ENCODE measurements around the gene TBC1D3D. TPM values are rescaled to one million over a fixed set of nuclear protein-coding genes. Genes with fewer than 3 reads are reported as not detected.
"Not testable (repeated sequence)": the region's sequence is repeated elsewhere in the genome, so short reads cannot be mapped to it uniquely, and the experiment has no call there.

The TBC1D3D gene
- not detected in 2 replicates for total RNA-seq (2014; rRNA removed; shearing (Covaris generic); ENCODE audit: low replicate concordance)

DNA sequence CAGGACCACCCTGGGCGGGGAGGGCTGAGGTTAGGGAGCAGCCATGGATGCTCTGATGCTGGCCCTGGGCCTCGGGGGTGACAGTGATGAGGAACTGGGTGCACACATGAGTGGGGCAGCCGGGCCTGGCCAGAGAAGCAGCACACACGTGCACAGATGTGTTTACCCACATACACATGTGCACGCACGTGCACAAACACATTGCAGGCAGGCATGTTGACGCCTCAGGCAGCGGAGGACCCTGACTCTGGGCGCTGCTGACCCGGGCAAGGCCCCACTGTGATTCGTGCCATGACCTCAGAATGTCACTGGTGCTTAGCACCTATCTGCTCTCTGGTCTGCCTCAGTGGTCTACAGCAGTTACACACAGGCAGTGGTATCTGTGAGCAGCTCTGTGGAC, at the start of gene TBC1D3D:
Gene TBC1D3D (plus strand): TSS at position 301 of the 400 bp plus-strand sequence. CDS start 1,585 bp downstream, outside the sequence.
- H3K27me3 ChIP-seq, H3K36me3 ChIP-seq, H3K9me3 ChIP-seq, H3K4me3 ChIP-seq, DNase-seq: not testable (repeated sequence)

DNA sequence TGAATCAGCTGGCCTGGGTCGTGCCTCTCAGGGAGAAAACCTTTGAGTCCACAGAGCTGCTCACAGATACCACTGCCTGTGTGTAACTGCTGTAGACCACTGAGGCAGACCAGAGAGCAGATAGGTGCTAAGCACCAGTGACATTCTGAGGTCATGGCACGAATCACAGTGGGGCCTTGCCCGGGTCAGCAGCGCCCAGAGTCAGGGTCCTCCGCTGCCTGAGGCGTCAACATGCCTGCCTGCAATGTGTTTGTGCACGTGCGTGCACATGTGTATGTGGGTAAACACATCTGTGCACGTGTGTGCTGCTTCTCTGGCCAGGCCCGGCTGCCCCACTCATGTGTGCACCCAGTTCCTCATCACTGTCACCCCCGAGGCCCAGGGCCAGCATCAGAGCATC, 14.8 kb upstream of the TBC1D3D start, which contains the start of gene TBC1D3L:
Gene TBC1D3L (minus strand): TSS at position 101 of the 400 bp plus-strand sequence. CDS start 1,540 bp downstream, outside the sequence.
- DNase-seq, H3K36me3 ChIP-seq, H3K9me3 ChIP-seq, H3K4me3 ChIP-seq, H3K27me3 ChIP-seq: not testable (repeated sequence)

Other genes starting within 250 kb of the TBC1D3D start
- gene TBC1D3K, start 79.6 kb upstream of the TBC1D3D start, total RNA-seq (2014; rRNA removed; shearing (Covaris generic); ENCODE audit: low replicate concordance) = not detected in 2 replicates
- gene TBC1D3L, start 14.9 kb upstream of the TBC1D3D start, total RNA-seq (2014; rRNA removed; shearing (Covaris generic); ENCODE audit: low replicate concordance) = 1.9 TPM in 1 of 2 replicates, not detected in the other
- 0.46 and 2.7 TPM in 2 replicates for gene TBC1D3C, start 64.7 kb downstream of the TBC1D3D start, total RNA-seq (2014; rRNA removed; shearing (Covaris generic); ENCODE audit: low replicate concordance)
- not detected in 2 replicates for gene TBC1D3E, start 124.0 kb downstream of the TBC1D3D start, total RNA-seq (2014; rRNA removed; shearing (Covaris generic); ENCODE audit: low replicate concordance)
- not detected in 2 replicates for gene TBC1D3, start 188.6 kb downstream of the TBC1D3D start, total RNA-seq (2014; rRNA removed; shearing (Covaris generic); ENCODE audit: low replicate concordance)